H1 (cell line): ENCODE data around the gene CA14. TPM values are rescaled to one million over a fixed set of nuclear protein-coding genes. Genes with fewer than 3 reads are reported as not detected.

ENCODE experiments used
- CTCF ChIA-PET: fragments of 300-600 bp; sonication (Branson Sonifier 250); formaldehyde crosslinking; loops from one replicate; lab custom pipeline; 2021; ENCODE audit not compliant: partially characterized antibody; lab: Charles Lee
- POLR2A ChIA-PET: fragments of 300-600 bp; sonication (Branson Sonifier 250); formaldehyde crosslinking; loops from one replicate; lab custom pipeline; 2021; ENCODE audit warnings: inconsistent platforms; ENCODE audit not compliant: partially characterized antibody; lab: Charles Lee
- DNase-seq, 2 experiments: peaks; one replicate each; pipeline versions ENCODE4 v3.0.0 to v3.0.0-alpha.2; 2010 to 2022; ENCODE audit warnings: low spot score in 2 of 2, low read depth in 1 of 2, mixed read lengths in 1 of 2
- FAIRE-seq: peaks from 2 replicates; lab custom pipeline; 2011; peaks lifted over from hg19 to GRCh38; lab: Jason Lieb, UNC
- H2AFZ ChIP-seq: 2 replicates; pipeline ENCODE4 v1.8.1; 2012; ENCODE audit warnings: low read length, inconsistent platforms
- H2AK5ac ChIP-seq: 2 replicates; pipeline ENCODE4 v1.6.1; 2013; ENCODE audit warnings: low read depth, low read length
- H2BK120ac ChIP-seq: replicated peaks from 2 replicates; pipeline ENCODE3; 2013; ENCODE audit warnings: low read depth, low read length, inconsistent platforms
- H2BK12ac ChIP-seq: 2 replicates; pipeline ENCODE4 v1.6.1; 2013; ENCODE audit warnings: low read depth, low read length
- H2BK15ac ChIP-seq: 2 replicates; pipeline ENCODE4 v1.6.1; 2013; ENCODE audit warnings: low read length
- H2BK20ac ChIP-seq: 2 replicates; pipeline ENCODE4 v1.6.1; 2013; ENCODE audit warnings: low read length
- H2BK5ac ChIP-seq: 2 replicates; pipeline ENCODE4 v1.6.1; 2013; ENCODE audit warnings: low read depth, low read length
- H3K14ac ChIP-seq: 2 replicates; pipeline ENCODE4 v1.6.1; 2013; ENCODE audit warnings: inconsistent platforms; ENCODE audit not compliant: insufficient read length
- H3K18ac ChIP-seq: 2 replicates; pipeline ENCODE4 v1.6.1; 2013; ENCODE audit warnings: low read length; ENCODE audit errors: extremely low read depth
- H3K23ac ChIP-seq: 2 replicates; pipeline ENCODE4 v1.6.1; 2013; ENCODE audit warnings: inconsistent platforms; ENCODE audit not compliant: insufficient read length
- H3K23me2 ChIP-seq: 2 replicates; pipeline ENCODE4 v1.6.1; 2013; ENCODE audit warnings: low read depth, low read length
- H3K27ac ChIP-seq: 2 replicates; pipeline ENCODE4 v1.6.1; 2011; ENCODE audit warnings: low read depth, low read length, inconsistent platforms
- H3K27me3 ChIP-seq, 4 experiments: replicated peaks in 1 of 4; 1 replicate in 1 of 4; 2 replicates in 3 of 4; pipeline versions ENCODE4 v1.6.1 to v1.8.1; 2011 to 2013; ENCODE audit warnings: low read length in 3 of 4, mild to moderate bottlenecking in 3 of 4, inconsistent platforms in 2 of 4, mixed read lengths in 2 of 4, moderate library complexity in 1 of 4; ENCODE audit not compliant: control insufficient read depth in 3 of 4, insufficient read depth in 3 of 4; ENCODE audit errors: extremely low read depth in 1 of 4
- H3K36me3 ChIP-seq, 4 experiments: 2 replicates each; pipeline versions ENCODE4 v1.6.1 to v1.8.1; 2011 to 2013; ENCODE audit warnings: mild to moderate bottlenecking in 4 of 4, low read length in 3 of 4, moderate library complexity in 2 of 4, control low read depth in 1 of 4, inconsistent platforms in 1 of 4; ENCODE audit not compliant: insufficient read depth in 4 of 4, control insufficient read depth in 2 of 4
- H3K4ac ChIP-seq: replicated peaks from 2 replicates; pipeline ENCODE3; 2013; ENCODE audit warnings: low read length, low read depth, mixed read lengths, inconsistent platforms; ENCODE audit not compliant: insufficient read length
- H3K4me1 ChIP-seq, 4 experiments: replicated peaks in 1 of 4; 1 replicate in 1 of 4; 2 replicates in 3 of 4; pipeline versions ENCODE4 v1.6.1 to v1.8.1; 2011 to 2013; ENCODE audit warnings: low read length in 3 of 4, inconsistent platforms in 2 of 4, mixed read lengths in 1 of 4; ENCODE audit not compliant: insufficient read depth in 4 of 4, control insufficient read depth in 3 of 4
- H3K4me2 ChIP-seq, 2 experiments: 2 replicates each; pipeline versions ENCODE4 v1.6.1 to v1.8.1; 2011 to 2013; ENCODE audit warnings: low read depth in 2 of 2, low read length in 2 of 2, control low read depth in 1 of 2, inconsistent platforms in 1 of 2, mild to moderate bottlenecking in 1 of 2; ENCODE audit not compliant: insufficient read depth in 1 of 2
- H3K4me3 ChIP-seq, 4 experiments: fragments of 200-600, 300-600 bp in 1 of 4; sonication (generic), shearing (Covaris generic), sonication (Bioruptor Twin) in 1 of 4; 2 replicates each; pipeline versions ENCODE4 v1.5.1 to v1.8.1; 2011 to 2016; ENCODE audit warnings: low read length in 4 of 4, low read depth in 3 of 4, control low read depth in 2 of 4, inconsistent platforms in 2 of 4, mild to moderate bottlenecking in 2 of 4, mixed read lengths in 1 of 4, moderate library complexity in 1 of 4; ENCODE audit not compliant: insufficient read depth in 2 of 4; ENCODE audit errors: extremely low read depth in 1 of 4
- H3K56ac ChIP-seq: replicated peaks from 2 replicates; pipeline ENCODE3; 2013; ENCODE audit warnings: low read depth, mild to moderate bottlenecking, mixed read lengths, low read length, inconsistent platforms; ENCODE audit not compliant: insufficient read length
- H3K79me1 ChIP-seq: 2 replicates; pipeline ENCODE4 v1.6.1; 2013; ENCODE audit warnings: low read depth, low read length, control low read depth
- H3K79me2 ChIP-seq, 2 experiments: 2 replicates each; pipeline versions ENCODE4 v1.6.1 to v1.8.1; 2012 to 2013; ENCODE audit warnings: low read length in 2 of 2, mild to moderate bottlenecking in 2 of 2, inconsistent platforms in 1 of 2; ENCODE audit not compliant: insufficient read depth in 2 of 2, control insufficient read depth in 1 of 2
- H3K9ac ChIP-seq, 4 experiments: replicated peaks in 1 of 4; 1 replicate in 1 of 4; 2 replicates in 3 of 4; pipeline versions ENCODE4 v1.6.1 to v1.8.1; 2011 to 2013; ENCODE audit warnings: low read depth in 3 of 4, low read length in 3 of 4, control low read depth in 2 of 4, mild to moderate bottlenecking in 2 of 4, moderate library complexity in 2 of 4, inconsistent platforms in 1 of 4; ENCODE audit errors: extremely low read depth in 1 of 4
- H3K9me3 ChIP-seq, 2 experiments: 2 replicates each; pipeline versions ENCODE4 v1.6.1 to v1.8.1; 2012 to 2013; ENCODE audit warnings: mild to moderate bottlenecking in 2 of 2, moderate library complexity in 2 of 2, control low read depth in 1 of 2, inconsistent platforms in 1 of 2, low read depth in 1 of 2, low read length in 1 of 2, mixed read lengths in 1 of 2; ENCODE audit not compliant: insufficient read depth in 2 of 2
- H4K20me1 ChIP-seq, 2 experiments: replicated peaks in 1 of 2; 2 replicates each; pipeline versions ENCODE3 to v1.8.1; 2011 to 2013; ENCODE audit warnings: inconsistent platforms in 2 of 2, low read length in 2 of 2, mild to moderate bottlenecking in 1 of 2; ENCODE audit not compliant: insufficient read depth in 2 of 2, control insufficient read depth in 1 of 2
- H4K5ac ChIP-seq: 2 replicates; pipeline ENCODE4 v1.6.1; 2013; ENCODE audit warnings: low read length, low read depth, mixed read lengths, inconsistent platforms; ENCODE audit not compliant: insufficient read length
- H4K8ac ChIP-seq: 2 replicates; pipeline ENCODE4 v1.8.0; 2013; ENCODE audit warnings: mild to moderate bottlenecking, moderate library complexity, low read length, inconsistent platforms; ENCODE audit not compliant: insufficient read depth; ENCODE audit errors: extremely low read depth
- H4K91ac ChIP-seq: replicated peaks from 2 replicates; pipeline ENCODE3; 2013; ENCODE audit warnings: low read length, mixed read lengths, inconsistent platforms; ENCODE audit not compliant: insufficient read length
- KDM5A ChIP-seq: fragments of 200-600 bp; IDR thresholded peaks from 2 replicates; pipeline ENCODE4 v1.7.1; 2012; ENCODE audit warnings: mild to moderate bottlenecking, low read length, inconsistent platforms, mixed read lengths
- MAX ChIP-seq: IDR thresholded peaks from 2 replicates; pipeline ENCODE4 v1.6.1; 2012; ENCODE audit warnings: inconsistent platforms
- POLR2AphosphoS5 ChIP-seq: IDR thresholded peaks from 2 replicates; pipeline ENCODE4 v1.6.1; 2011; ENCODE audit warnings: low read depth, low read length
- RBBP5 ChIP-seq: IDR thresholded peaks from 2 replicates; pipeline ENCODE4 v1.7.1; 2012; ENCODE audit warnings: low read depth, mild to moderate bottlenecking, inconsistent platforms, low read length, moderate library complexity, borderline replicate concordance
- SAP30 ChIP-seq: fragments of 300-600 bp; sonication (generic); IDR thresholded peaks from 2 replicates; pipeline ENCODE4 v1.7.1; 2012; ENCODE audit warnings: low read length, moderate library complexity, mild to moderate bottlenecking, inconsistent platforms; ENCODE audit not compliant: insufficient read depth, insufficient replicate concordance
- SIN3A ChIP-seq, 2 experiments: IDR thresholded peaks in 1 of 2; conservative IDR thresholded peaks in 1 of 2; 2 replicates each; pipeline ENCODE4 v1.6.1; 2011 to 2012; ENCODE audit warnings: low read length in 2 of 2, improper control_type of control experiment in 1 of 2, low read depth in 1 of 2, mild to moderate bottlenecking in 1 of 2
- SP4 ChIP-seq: IDR thresholded peaks from 2 replicates; pipeline ENCODE4 v1.6.1; 2012; ENCODE audit warnings: low read length, inconsistent platforms
- USF2 ChIP-seq: IDR thresholded peaks from 2 replicates; pipeline ENCODE4 v1.6.1; 2011; ENCODE audit warnings: low read length, improper control_type of control experiment
- WGBS, 2 experiments: shearing (Covaris generic) in 1 of 2; methylation state at CpG; one replicate each; pipeline versions ENCODE4 v1.1.6 to v1.1.7; 2013 to 2015; ENCODE audit warnings: low lambda C conversion rate in 2 of 2, mixed read lengths in 2 of 2, inconsistent platforms in 1 of 2, low coverage in 1 of 2, missing lambda C conversion rate in 1 of 2; ENCODE audit not compliant: insufficient replicate concordance in 2 of 2, insufficient coverage in 1 of 2, insufficient read length in 1 of 2; ENCODE audit errors: extremely low coverage in 1 of 2, missing lambda C conversion rate in 1 of 2; 5-methylcytosine and 5-hydroxymethylcytosine counted together
- polyA plus RNA-seq, 7 experiments: library from polyadenylated mRNA; depleted of rRNA in 3 of 7; stranded (reverse) in 5 of 7; unstranded in 2 of 7; fragments of >200 nt in 5 of 7; fragments of 200-250 nt in 2 of 7; gene quantifications; 1 replicate in 5 of 7; 2 replicates in 1 of 7; 4 replicates in 1 of 7; pipeline versions ENCODE4 v1.2.1 to v1.2.3, GENCODE V29; 2011 to 2013; ENCODE audit warnings: missing spikeins in 2 of 7, mixed read lengths in 2 of 7
- total RNA-seq: library from RNA; stranded (reverse); fragmentation: NEBNext Ultra II Directional; extraction: Animal tissue kit (Norgen Biotek cat#: 25700); gene quantifications from 2 replicates; pipeline ENCODE4 v1.2.1, GENCODE V29; 2021

The CA14 gene
- total and polyA plus RNA-seq, 2 of the 8 experiments (the other 6 are each of a cell fraction or from before 2014, with no cell fraction given) = 52.3 to 105 TPM

- H4K20me1 ChIP-seq = no peaks in the 10 kb centered on the region
- H3K14ac ChIP-seq = peak overlapping the region; percentile 11
- peak overlapping the region; percentile 75 for H4K91ac ChIP-seq
- H3K36me3 ChIP-seq = peaks cover 10 to 28% (median 22%) of the 10 kb centered on the region in 4 experiments; a peak in 7 of 8 replicates
- H3K27ac ChIP-seq = no peak overlapping the region
- H3K79me1 ChIP-seq = peaks cover 5% of the 10 kb centered on the region; the same call in 1 of the 2 replicates
- H3K79me2 ChIP-seq = peaks cover 4 to 25% of the 10 kb centered on the region in 2 experiments
- peak overlapping the region; percentile 79; the same call in 1 of the 2 replicates for H3K18ac ChIP-seq
- no peaks in the 10 kb centered on the region for H3K9me3 ChIP-seq
- H4K8ac ChIP-seq = no peak overlapping the region
- H3K4me1 ChIP-seq = peaks cover 0 to 20% (median 14%) of the 10 kb centered on the region in 4 experiments; a peak in 6 of 7 replicates
- no peak for TF ChIP-seq KDM5A
- peak; percentile 29; the same call in 1 of the 2 replicates for TF ChIP-seq USF2
- TF ChIP-seq SP4 = no peak
- 0 out of 2 replicates have a peak, but pooled peaks have one; percentile 15 for TF ChIP-seq RBBP5
- peak; percentile 31 for TF ChIP-seq SAP30
- 0 out of 4 replicates have a peak, but pooled peaks of 1 of the 2 experiments have one; percentile 22 for TF ChIP-seq SIN3A (conservative IDR thresholded peaks at IDR 0.05 in 1 of 2, IDR thresholded peaks at IDR 0.05 in 1 of 2; ENCODE audit: low read depth in 1 of 2, low read length in 2 of 2)
- 0 out of 2 replicates have a peak, but pooled peaks have one; percentile 27 for TF ChIP-seq POLR2AphosphoS5
- TF ChIP-seq MAX = peak; percentile 47; the same call in 1 of the 2 replicates
- POLR2A ChIA-PET = interaction anchor here (0.7 to 19.4 kb wide), 11 partner anchors 9 to 378 kb away, joined by 3 to 535 read pairs (median 4); partner anchors contain the start of genes ANP32E, APH1A, C1orf54 and CIART
- H3K23ac ChIP-seq = no peak overlapping the region
- H3K4ac ChIP-seq = peak overlapping the region; percentile 17
- no peak overlapping the region; the same call in 1 of the 2 replicates for H2BK15ac ChIP-seq
- H2AK5ac ChIP-seq = no peak overlapping the region
- H3K23me2 ChIP-seq = peaks cover 36% of the 10 kb centered on the region
- H3K9ac ChIP-seq = peak overlapping the region in 3 of 4 experiments; percentile 31 to 66 (median 49); a peak in 6 of 7 replicates
- H2BK120ac ChIP-seq = no peak overlapping the region
- no peaks in the 10 kb centered on the region for H3K27me3 ChIP-seq
- H3K4me3 ChIP-seq = peak overlapping the region; percentile 70 to 82 (median 80)
- H4K5ac ChIP-seq = peak overlapping the region; percentile 68
- H2BK5ac ChIP-seq = peak overlapping the region; percentile 98; the same call in 1 of the 2 replicates
- DNase-seq (no peak), FAIRE-seq (no peak)
- CTCF ChIA-PET = interaction anchor here (0.6 to 17.5 kb wide), 2 partner anchors 16 to 38 kb away, joined by 3 to 326 read pairs; partner anchors contain the start of genes APH1A, C1orf54 and CIART
- H2BK20ac ChIP-seq = peak overlapping the region; percentile 23; the same call in 1 of the 2 replicates
- H2BK12ac ChIP-seq = peak overlapping the region; percentile 94; the same call in 1 of the 2 replicates
- peak overlapping the region; percentile 36 for H3K56ac ChIP-seq
- H2AFZ ChIP-seq = no peak overlapping the region
- WGBS, 2 experiments = 17% methylated on average over 4 of the region's 4 CpGs; no CpG with 5 or more reads in 1 of the 2 experiments
- H3K4me2 ChIP-seq = peak overlapping the region; percentile 78 to 99
These were observed 1.6 kb downstream of the CA14 start for GRCh38 chr1:150259217-150259616.
